Measurements from ENCODE around the gene MSI2. TPM values are rescaled to one million over a fixed set of nuclear protein-coding genes. Genes with fewer than 3 reads are reported as not detected.

Gene MSI2
- total and polyA plus RNA-seq, 5 donors = 43.9 to 113 (median 107) TPM

DNA sequence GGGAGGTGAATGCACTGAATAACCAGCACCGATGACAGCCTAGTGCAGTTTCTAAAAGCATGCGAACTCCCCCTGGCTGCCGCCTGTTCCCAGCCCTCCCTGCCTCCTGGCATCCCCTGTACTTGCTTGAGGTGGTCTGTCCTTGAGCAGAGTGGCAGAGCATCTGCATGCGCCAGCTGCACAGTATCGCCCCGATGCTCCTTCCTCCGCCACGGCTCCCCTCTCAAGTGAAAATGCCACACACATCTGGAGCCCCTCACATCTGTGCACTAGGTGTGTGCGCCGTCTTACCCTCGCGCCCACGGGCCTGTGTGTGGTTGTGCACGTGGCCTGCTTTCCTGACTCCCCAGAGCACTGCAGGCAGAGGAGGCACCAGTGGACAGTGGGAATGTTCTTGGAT, 376.9 kb downstream of the MSI2 start:
- ATAC-seq = no peak
- Histone ChIP-seq H3K4me3 (ENCODE audit: low read length) (no peak overlapping the region), H3K9me3 (ENCODE audit: control insufficient read depth, low read length) (no peaks in the 10 kb centered on the region), H3K27me3 (ENCODE audit: control insufficient read depth, insufficient read depth) (no peaks in the 10 kb centered on the region), H3K4me1 (ENCODE audit: control insufficient read depth, insufficient read depth, low read length) (no peaks in the 10 kb centered on the region), H3K27ac (ENCODE audit: low read length) (no peak overlapping the region)
- intact Hi-C loops (cut with DNase I) = no loop called here
- no peak for DNase-seq
- 95% methylated on average over 14 of the region's 14 CpGs for WGBS

- 87% methylated on average over 4 of the region's 4 CpGs for WGBS
- ATAC-seq (no peak), DNase-seq (no peak)
- no peaks in the 10 kb centered on the region for H3K9me3 ChIP-seq (ENCODE audit: control insufficient read depth, low read length)
- H3K27me3 ChIP-seq (ENCODE audit: control insufficient read depth, insufficient read depth) = no peaks in the 10 kb centered on the region
- H3K27ac ChIP-seq (ENCODE audit: low read length) = no peak overlapping the region
- intact Hi-C loops (cut with DNase I) = no loop called here
- no peak overlapping the region for H3K4me3 ChIP-seq (ENCODE audit: low read length)
- no peaks in the 10 kb centered on the region for H3K4me1 ChIP-seq (ENCODE audit: control insufficient read depth, insufficient read depth, low read length)
Observed at GRCh38 chr17:57634713-57635465, 378.6 kb downstream of the MSI2 start.

GRCh38 chr17:57636274-57636673, 380.0 kb downstream of the MSI2 start:
- WGBS = 83% methylated on average over 9 of the region's 9 CpGs
- no peak overlapping the region for H3K27ac ChIP-seq (ENCODE audit: low read length)
- intact Hi-C loops (cut with DNase I) = no loop called here
- no peaks in the 10 kb centered on the region for H3K27me3 ChIP-seq (ENCODE audit: control insufficient read depth, insufficient read depth)
- no peak for ATAC-seq
- no peak for DNase-seq
- H3K4me1 ChIP-seq (ENCODE audit: control insufficient read depth, insufficient read depth, low read length) = no peaks in the 10 kb centered on the region
- no peaks in the 10 kb centered on the region for H3K9me3 ChIP-seq (ENCODE audit: control insufficient read depth, low read length)
- H3K4me3 ChIP-seq (ENCODE audit: low read length) = no peak overlapping the region

GRCh38 chr17:57636985-57637665, 380.8 kb downstream of the MSI2 start:
- no peaks in the 10 kb centered on the region for H3K4me1 ChIP-seq (ENCODE audit: control insufficient read depth, insufficient read depth, low read length)
- 91% methylated on average over 20 of the region's 20 CpGs for WGBS
- no peak overlapping the region for H3K27ac ChIP-seq (ENCODE audit: low read length)
- DNase-seq (no peak), ATAC-seq (no peak)
- no peak overlapping the region for H3K4me3 ChIP-seq (ENCODE audit: low read length)
- H3K27me3 ChIP-seq (ENCODE audit: control insufficient read depth, insufficient read depth) = no peaks in the 10 kb centered on the region
- intact Hi-C loops (cut with DNase I) = no loop called here
- no peaks in the 10 kb centered on the region for H3K9me3 ChIP-seq (ENCODE audit: control insufficient read depth, low read length)

GRCh38 chr17:57637666-57638010, 381.3 kb downstream of the MSI2 start:
- Histone ChIP-seq H3K4me1 (ENCODE audit: control insufficient read depth, insufficient read depth, low read length) (no peaks in the 10 kb centered on the region), H3K27ac (ENCODE audit: low read length) (no peak overlapping the region), H3K9me3 (ENCODE audit: control insufficient read depth, low read length) (no peaks in the 10 kb centered on the region), H3K27me3 (ENCODE audit: control insufficient read depth, insufficient read depth) (no peaks in the 10 kb centered on the region), H3K4me3 (ENCODE audit: low read length) (no peak overlapping the region)
- ATAC-seq (no peak), DNase-seq (no peak)
- WGBS = 93% methylated on average over 6 of the region's 6 CpGs
- intact Hi-C loops (cut with DNase I) = no loop called here

GRCh38 chr17:57638284-57638683, 382.0 kb downstream of the MSI2 start:
- WGBS = 90% methylated on average over 8 of the region's 8 CpGs

DNA sequence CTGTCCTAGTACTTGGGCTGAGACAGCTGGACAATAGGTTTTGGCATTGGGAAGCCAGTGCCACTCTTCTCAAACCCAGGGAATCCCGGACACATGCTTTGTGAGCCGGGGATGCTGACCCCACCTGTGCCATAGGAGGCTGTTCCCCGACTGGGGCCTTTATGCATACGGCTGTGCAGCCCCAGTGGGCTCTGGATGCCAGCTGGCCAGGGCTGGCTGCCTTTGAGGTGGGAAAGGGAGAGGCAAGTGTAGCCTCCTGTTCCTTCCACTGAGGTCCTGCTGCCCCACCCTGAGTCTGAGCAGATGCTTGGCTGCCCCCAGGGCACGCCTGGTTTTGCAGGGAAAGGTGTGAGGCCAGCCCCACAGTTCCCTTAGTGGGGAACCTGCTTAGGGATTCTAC, 383.1 kb downstream of the MSI2 start:
- 97% methylated on average over 5 of the region's 5 CpGs for WGBS
- ATAC-seq (no peak), DNase-seq (no peak)
- H3K27ac ChIP-seq (ENCODE audit: low read length) = no peak overlapping the region
- H3K4me3 ChIP-seq (ENCODE audit: low read length) = no peak overlapping the region
- no peaks in the 10 kb centered on the region for H3K4me1 ChIP-seq (ENCODE audit: control insufficient read depth, insufficient read depth, low read length)
- no peaks in the 10 kb centered on the region for H3K27me3 ChIP-seq (ENCODE audit: control insufficient read depth, insufficient read depth)
- H3K9me3 ChIP-seq (ENCODE audit: control insufficient read depth, low read length) = no peaks in the 10 kb centered on the region
- intact Hi-C loops (cut with DNase I) = no loop called here

More at GRCh38 chr17:57638284-57638683, 382.0 kb downstream of the MSI2 start:
- DNase-seq (no peak), ATAC-seq (no peak)
- H3K27ac ChIP-seq (ENCODE audit: low read length) = no peak overlapping the region
- H3K9me3 ChIP-seq (ENCODE audit: control insufficient read depth, low read length) = no peaks in the 10 kb centered on the region
- H3K4me1 ChIP-seq (ENCODE audit: control insufficient read depth, insufficient read depth, low read length) = no peaks in the 10 kb centered on the region
- intact Hi-C loops (cut with DNase I) = no loop called here
- H3K27me3 ChIP-seq (ENCODE audit: control insufficient read depth, insufficient read depth) = no peaks in the 10 kb centered on the region
- H3K4me3 ChIP-seq (ENCODE audit: low read length) = no peak overlapping the region

DNA sequence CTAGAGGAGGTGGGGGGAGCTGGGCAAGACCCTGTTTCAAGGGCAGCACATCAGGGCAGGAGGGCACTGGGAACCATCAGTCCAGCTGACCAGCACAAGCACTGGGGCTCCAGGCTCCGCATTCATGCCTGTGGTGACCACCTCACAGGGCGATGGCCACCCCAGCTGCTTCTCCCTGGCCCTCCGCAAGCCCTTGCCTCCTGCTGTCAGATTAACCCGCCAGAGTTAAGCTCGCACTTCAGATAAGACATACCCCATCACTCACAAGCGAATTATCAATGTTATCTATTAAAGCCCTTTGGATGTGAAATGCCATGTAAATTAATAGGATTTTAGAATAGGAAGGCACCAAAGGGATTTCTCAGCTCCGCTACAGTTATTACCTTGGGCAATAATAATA, 383.8 kb downstream of the MSI2 start:
- DNase-seq = no peak

DNA sequence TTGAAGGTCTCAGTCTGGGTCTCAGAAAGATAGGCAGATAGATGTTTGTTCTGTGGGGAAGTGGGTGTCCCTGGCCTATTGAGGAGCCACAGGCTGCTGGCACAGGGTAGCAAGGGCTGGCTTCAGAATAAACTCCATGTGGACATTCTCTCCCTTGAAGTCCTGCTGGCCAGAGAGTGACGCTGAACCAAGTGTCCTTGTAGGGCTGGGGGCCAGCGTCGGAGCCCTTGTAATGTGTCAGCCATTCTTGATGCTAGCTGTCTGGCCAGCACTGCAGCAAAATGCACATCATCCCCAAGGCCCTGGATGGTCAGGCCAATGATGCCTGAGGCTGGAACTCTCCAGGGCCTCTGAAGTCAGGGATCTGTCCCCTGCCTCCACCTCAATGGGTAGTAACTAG, 385.4 kb downstream of the MSI2 start:
- 97% methylated on average over 3 of the region's 3 CpGs for WGBS
- intact Hi-C loops (cut with DNase I) = no loop called here
- ATAC-seq = no peak

More for the DNA sequence above, 383.8 kb downstream of the MSI2 start:
- Histone ChIP-seq H3K27ac (ENCODE audit: low read length) (no peak overlapping the region), H3K27me3 (ENCODE audit: control insufficient read depth, insufficient read depth) (no peaks in the 10 kb centered on the region), H3K4me3 (ENCODE audit: low read length) (no peak overlapping the region), H3K4me1 (ENCODE audit: control insufficient read depth, insufficient read depth, low read length) (no peaks in the 10 kb centered on the region), H3K9me3 (ENCODE audit: control insufficient read depth, low read length) (no peaks in the 10 kb centered on the region)
- intact Hi-C loops (cut with DNase I) = no loop called here
- ATAC-seq = no peak
- 90% methylated on average over 7 of the region's 7 CpGs for WGBS

GRCh38 chr17:57643062-57643461, 386.7 kb downstream of the MSI2 start:
- no peaks in the 10 kb centered on the region for H3K9me3 ChIP-seq (ENCODE audit: control insufficient read depth, low read length)
- ATAC-seq (no peak), DNase-seq (no peak)
- 93% methylated on average over 8 of the region's 8 CpGs for WGBS
- H3K4me3 ChIP-seq (ENCODE audit: low read length) = no peak overlapping the region
- no peaks in the 10 kb centered on the region for H3K27me3 ChIP-seq (ENCODE audit: control insufficient read depth, insufficient read depth)
- no peaks in the 10 kb centered on the region for H3K4me1 ChIP-seq (ENCODE audit: control insufficient read depth, insufficient read depth, low read length)
- intact Hi-C loops (cut with DNase I) = no loop called here
- no peak overlapping the region for H3K27ac ChIP-seq (ENCODE audit: low read length)

More for the DNA sequence above, 385.4 kb downstream of the MSI2 start:
- no peak overlapping the region for H3K4me3 ChIP-seq (ENCODE audit: low read length)
- no peaks in the 10 kb centered on the region for H3K4me1 ChIP-seq (ENCODE audit: control insufficient read depth, insufficient read depth, low read length)
- no peaks in the 10 kb centered on the region for H3K27me3 ChIP-seq (ENCODE audit: control insufficient read depth, insufficient read depth)
- no peak for DNase-seq
- no peaks in the 10 kb centered on the region for H3K9me3 ChIP-seq (ENCODE audit: control insufficient read depth, low read length)
- H3K27ac ChIP-seq (ENCODE audit: low read length) = no peak overlapping the region

GRCh38 chr17:57644326-57644725, 388.0 kb downstream of the MSI2 start:
- no peaks in the 10 kb centered on the region for H3K4me1 ChIP-seq (ENCODE audit: control insufficient read depth, insufficient read depth, low read length)
- H3K27me3 ChIP-seq (ENCODE audit: control insufficient read depth, insufficient read depth) = no peaks in the 10 kb centered on the region
- DNase-seq (no peak), ATAC-seq (no peak)
- no peak overlapping the region for H3K4me3 ChIP-seq (ENCODE audit: low read length)
- WGBS = 90% methylated on average over 5 of the region's 5 CpGs
- intact Hi-C loops (cut with DNase I) = no loop called here
- H3K9me3 ChIP-seq (ENCODE audit: control insufficient read depth, low read length) = no peaks in the 10 kb centered on the region
- no peak overlapping the region for H3K27ac ChIP-seq (ENCODE audit: low read length)
